ENCODE data around the gene KY.

DNA sequence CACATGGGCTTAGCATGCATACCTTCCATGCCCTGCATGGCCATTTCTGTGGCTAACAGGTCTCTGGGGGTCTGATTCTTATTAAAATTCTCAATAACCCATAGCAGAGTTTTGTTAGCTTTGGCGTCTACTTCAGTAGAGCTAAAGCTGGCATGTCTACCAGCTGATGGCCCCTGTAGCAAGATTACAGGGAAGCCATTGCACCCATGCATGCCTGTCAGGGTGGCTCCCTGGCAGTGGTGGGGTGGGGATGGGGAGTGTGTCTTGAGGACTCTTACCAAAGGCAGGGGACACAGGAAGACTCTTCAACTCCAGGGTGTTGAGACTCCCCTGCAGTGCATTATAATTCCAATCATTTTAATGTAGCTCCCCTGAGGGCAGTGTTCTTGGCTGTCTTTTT lies 4.7 kb downstream of the KY start:
- TF ChIP-seq, protein P1, sequence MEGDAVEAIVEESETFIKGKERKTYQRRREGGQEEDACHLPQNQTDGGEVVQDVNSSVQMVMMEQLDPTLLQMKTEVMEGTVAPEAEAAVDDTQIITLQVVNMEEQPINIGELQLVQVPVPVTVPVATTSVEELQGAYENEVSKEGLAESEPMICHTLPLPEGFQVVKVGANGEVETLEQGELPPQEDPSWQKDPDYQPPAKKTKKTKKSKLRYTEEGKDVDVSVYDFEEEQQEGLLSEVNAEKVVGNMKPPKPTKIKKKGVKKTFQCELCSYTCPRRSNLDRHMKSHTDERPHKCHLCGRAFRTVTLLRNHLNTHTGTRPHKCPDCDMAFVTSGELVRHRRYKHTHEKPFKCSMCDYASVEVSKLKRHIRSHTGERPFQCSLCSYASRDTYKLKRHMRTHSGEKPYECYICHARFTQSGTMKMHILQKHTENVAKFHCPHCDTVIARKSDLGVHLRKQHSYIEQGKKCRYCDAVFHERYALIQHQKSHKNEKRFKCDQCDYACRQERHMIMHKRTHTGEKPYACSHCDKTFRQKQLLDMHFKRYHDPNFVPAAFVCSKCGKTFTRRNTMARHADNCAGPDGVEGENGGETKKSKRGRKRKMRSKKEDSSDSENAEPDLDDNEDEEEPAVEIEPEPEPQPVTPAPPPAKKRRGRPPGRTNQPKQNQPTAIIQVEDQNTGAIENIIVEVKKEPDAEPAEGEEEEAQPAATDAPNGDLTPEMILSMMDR (IDR thresholded peaks at IDR 0.05): no peak
- no peak for TF ChIP-seq POLR2A (IDR thresholded peaks at IDR 0.05)
